Measurements from ENCODE around the gene CNOT2. TPM values are rescaled to one million over a fixed set of nuclear protein-coding genes. Genes with fewer than 3 reads are reported as not detected.

Gene CNOT2
- total RNA-seq, 1 experiment from 2014 or later: 64.7 TPM

DNA sequence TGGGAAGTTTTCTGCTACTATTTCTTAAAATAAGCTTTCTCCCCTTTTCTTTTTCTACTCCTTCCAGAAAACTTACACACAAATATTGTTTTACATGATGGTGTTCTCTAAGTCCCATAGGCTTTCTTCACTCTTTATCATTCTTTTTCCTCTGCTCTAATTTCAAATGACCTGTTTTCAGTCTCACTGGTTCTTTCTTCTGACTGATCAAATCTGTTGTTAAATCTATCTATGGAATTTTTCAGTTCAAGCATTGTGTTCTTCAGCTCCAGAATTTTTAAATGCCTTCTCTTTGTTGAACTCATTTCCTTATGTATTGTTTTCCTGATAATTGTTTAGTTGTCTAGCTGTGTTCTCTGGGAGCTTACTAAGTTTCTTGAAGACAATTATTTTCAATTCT lies 29.5 kb upstream of the CNOT2 start:
- no peak for TF ChIP-seq ZNF138 (CRISPR knock-in tag; conservative IDR thresholded peaks at IDR 0.05)
- TF ChIP-seq TP53 (CRISPR knock-in tag; IDR thresholded peaks at IDR 0.05): no peak
- TF ChIP-seq, protein P1, sequence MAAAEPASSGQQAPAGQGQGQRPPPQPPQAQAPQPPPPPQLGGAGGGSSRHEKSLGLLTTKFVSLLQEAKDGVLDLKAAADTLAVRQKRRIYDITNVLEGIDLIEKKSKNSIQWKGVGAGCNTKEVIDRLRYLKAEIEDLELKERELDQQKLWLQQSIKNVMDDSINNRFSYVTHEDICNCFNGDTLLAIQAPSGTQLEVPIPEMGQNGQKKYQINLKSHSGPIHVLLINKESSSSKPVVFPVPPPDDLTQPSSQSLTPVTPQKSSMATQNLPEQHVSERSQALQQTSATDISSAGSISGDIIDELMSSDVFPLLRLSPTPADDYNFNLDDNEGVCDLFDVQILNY (CRISPR knock-in tag; IDR thresholded peaks at IDR 0.05): no peak
- TF ChIP-seq CREB1 (CRISPR knock-in tag; IDR thresholded peaks at IDR 0.05): no peak
- TF ChIP-seq ZNF263 (CRISPR knock-in tag; IDR thresholded peaks at IDR 0.05; ENCODE audit: low read depth): no peak
- TF ChIP-seq HMGA2 (CRISPR knock-in tag; IDR thresholded peaks at IDR 0.05): no peak
- TF ChIP-seq, protein P2, sequence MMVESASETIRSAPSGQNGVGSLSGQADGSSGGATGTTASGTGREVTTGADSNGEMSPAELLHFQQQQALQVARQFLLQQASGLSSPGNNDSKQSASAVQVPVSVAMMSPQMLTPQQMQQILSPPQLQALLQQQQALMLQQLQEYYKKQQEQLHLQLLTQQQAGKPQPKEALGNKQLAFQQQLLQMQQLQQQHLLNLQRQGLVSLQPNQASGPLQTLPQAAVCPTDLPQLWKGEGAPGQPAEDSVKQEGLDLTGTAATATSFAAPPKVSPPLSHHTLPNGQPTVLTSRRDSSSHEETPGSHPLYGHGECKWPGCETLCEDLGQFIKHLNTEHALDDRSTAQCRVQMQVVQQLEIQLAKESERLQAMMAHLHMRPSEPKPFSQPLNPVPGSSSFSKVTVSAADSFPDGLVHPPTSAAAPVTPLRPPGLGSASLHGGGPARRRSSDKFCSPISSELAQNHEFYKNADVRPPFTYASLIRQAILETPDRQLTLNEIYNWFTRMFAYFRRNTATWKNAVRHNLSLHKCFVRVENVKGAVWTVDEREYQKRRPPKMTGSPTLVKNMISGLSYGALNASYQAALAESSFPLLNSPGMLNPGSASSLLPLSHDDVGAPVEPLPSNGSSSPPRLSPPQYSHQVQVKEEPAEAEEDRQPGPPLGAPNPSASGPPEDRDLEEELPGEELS (CRISPR knock-in tag; IDR thresholded peaks at IDR 0.05): no peak
- TF ChIP-seq, protein P3, sequence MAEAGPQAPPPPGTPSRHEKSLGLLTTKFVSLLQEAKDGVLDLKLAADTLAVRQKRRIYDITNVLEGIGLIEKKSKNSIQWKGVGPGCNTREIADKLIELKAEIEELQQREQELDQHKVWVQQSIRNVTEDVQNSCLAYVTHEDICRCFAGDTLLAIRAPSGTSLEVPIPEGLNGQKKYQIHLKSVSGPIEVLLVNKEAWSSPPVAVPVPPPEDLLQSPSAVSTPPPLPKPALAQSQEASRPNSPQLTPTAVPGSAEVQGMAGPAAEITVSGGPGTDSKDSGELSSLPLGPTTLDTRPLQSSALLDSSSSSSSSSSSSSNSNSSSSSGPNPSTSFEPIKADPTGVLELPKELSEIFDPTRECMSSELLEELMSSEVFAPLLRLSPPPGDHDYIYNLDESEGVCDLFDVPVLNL (CRISPR knock-in tag; IDR thresholded peaks at IDR 0.05; ENCODE audit: borderline replicate concordance, low read depth): no peak
- TF ChIP-seq ZNF396 (CRISPR knock-in tag; IDR thresholded peaks at IDR 0.05; ENCODE audit: borderline replicate concordance): no peak
- no peak for TF ChIP-seq OVOL2 (CRISPR knock-in tag; IDR thresholded peaks at IDR 0.05; ENCODE audit: borderline replicate concordance)
- TF ChIP-seq, protein P4, sequence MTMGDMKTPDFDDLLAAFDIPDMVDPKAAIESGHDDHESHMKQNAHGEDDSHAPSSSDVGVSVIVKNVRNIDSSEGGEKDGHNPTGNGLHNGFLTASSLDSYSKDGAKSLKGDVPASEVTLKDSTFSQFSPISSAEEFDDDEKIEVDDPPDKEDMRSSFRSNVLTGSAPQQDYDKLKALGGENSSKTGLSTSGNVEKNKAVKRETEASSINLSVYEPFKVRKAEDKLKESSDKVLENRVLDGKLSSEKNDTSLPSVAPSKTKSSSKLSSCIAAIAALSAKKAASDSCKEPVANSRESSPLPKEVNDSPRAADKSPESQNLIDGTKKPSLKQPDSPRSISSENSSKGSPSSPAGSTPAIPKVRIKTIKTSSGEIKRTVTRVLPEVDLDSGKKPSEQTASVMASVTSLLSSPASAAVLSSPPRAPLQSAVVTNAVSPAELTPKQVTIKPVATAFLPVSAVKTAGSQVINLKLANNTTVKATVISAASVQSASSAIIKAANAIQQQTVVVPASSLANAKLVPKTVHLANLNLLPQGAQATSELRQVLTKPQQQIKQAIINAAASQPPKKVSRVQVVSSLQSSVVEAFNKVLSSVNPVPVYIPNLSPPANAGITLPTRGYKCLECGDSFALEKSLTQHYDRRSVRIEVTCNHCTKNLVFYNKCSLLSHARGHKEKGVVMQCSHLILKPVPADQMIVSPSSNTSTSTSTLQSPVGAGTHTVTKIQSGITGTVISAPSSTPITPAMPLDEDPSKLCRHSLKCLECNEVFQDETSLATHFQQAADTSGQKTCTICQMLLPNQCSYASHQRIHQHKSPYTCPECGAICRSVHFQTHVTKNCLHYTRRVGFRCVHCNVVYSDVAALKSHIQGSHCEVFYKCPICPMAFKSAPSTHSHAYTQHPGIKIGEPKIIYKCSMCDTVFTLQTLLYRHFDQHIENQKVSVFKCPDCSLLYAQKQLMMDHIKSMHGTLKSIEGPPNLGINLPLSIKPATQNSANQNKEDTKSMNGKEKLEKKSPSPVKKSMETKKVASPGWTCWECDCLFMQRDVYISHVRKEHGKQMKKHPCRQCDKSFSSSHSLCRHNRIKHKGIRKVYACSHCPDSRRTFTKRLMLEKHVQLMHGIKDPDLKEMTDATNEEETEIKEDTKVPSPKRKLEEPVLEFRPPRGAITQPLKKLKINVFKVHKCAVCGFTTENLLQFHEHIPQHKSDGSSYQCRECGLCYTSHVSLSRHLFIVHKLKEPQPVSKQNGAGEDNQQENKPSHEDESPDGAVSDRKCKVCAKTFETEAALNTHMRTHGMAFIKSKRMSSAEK (CRISPR knock-in tag; IDR thresholded peaks at IDR 0.05; ENCODE audit: borderline replicate concordance): no peak
- TF ChIP-seq ZNF121 (CRISPR knock-in tag; IDR thresholded peaks at IDR 0.05): no peak
- H3K36me3 Mint-ChIP-seq: peaks cover 54% of the 10 kb centered on the region
- DNase-seq (ENCODE audit: low spot score) (no peak), ATAC-seq (no peak)
- H3K27me3 Mint-ChIP-seq (ENCODE audit: low read depth): no peaks in the 10 kb centered on the region
- no peaks in the 10 kb centered on the region for H3K4me1 Mint-ChIP-seq
- CTCF ChIA-PET: interaction anchor here (1.2 kb wide), 1 partner anchor 334 kb away, joined by 3 read pairs; no protein-coding TSS in a partner anchor
- H3K4me3 Mint-ChIP-seq: no peak overlapping the region
- POLR2A ChIA-PET: no interaction called here
- peaks cover 59% of the 10 kb centered on the region for H3K9me3 Mint-ChIP-seq
- no peak overlapping the region for H3K27ac Mint-ChIP-seq

DNA sequence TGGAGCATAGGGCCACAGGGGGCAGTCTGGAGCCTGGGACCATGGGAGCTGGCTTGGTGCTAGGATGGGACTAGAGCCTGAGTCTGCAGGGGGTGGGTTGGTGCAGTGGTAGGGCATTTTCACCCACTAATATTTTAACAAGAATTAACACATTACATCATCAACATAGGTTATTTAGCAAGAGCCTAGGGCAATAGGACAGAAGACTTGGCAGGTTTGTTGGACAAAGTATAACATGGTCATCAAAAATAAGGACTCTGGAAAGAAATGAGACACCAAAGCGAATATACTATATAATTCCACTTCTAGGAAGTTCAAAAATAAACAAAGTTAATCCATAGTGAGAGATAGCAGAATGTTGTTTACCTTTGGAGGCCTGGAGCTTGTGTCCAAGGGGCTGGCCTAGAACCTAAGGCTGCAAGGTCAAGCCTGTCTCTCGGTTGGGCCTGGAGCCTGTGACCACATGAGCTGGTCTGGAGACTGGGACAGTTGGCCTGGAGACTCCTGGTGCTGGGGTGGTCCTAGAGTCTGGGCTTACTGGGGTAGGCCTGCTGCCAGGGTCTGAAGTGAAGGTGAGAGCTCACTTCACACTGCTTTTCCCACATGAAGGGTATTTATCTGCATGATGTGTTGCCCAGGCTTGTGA lies 28.1 kb upstream of the CNOT2 start:
- peaks cover 45% of the 10 kb centered on the region for H3K9me3 Mint-ChIP-seq
- CTCF ChIA-PET: interaction anchor here (0.5 to 1.2 kb wide), 2 partner anchors 151 to 335 kb away, joined by 3 to 4 read pairs; partner anchors contain the start of gene KCNMB4
- H3K36me3 Mint-ChIP-seq: peaks cover 40% of the 10 kb centered on the region
- no peaks in the 10 kb centered on the region for H3K4me1 Mint-ChIP-seq
- POLR2A ChIA-PET: no interaction called here
- ATAC-seq (peak; percentile 34; the same call in 1 of the 2 replicates), DNase-seq (ENCODE audit: low spot score) (no peak)
- no peak overlapping the region for H3K4me3 Mint-ChIP-seq
- H3K27ac Mint-ChIP-seq: no peak overlapping the region
- no peaks in the 10 kb centered on the region for H3K27me3 Mint-ChIP-seq (ENCODE audit: low read depth)
- TF ChIP-seq, protein P5, sequence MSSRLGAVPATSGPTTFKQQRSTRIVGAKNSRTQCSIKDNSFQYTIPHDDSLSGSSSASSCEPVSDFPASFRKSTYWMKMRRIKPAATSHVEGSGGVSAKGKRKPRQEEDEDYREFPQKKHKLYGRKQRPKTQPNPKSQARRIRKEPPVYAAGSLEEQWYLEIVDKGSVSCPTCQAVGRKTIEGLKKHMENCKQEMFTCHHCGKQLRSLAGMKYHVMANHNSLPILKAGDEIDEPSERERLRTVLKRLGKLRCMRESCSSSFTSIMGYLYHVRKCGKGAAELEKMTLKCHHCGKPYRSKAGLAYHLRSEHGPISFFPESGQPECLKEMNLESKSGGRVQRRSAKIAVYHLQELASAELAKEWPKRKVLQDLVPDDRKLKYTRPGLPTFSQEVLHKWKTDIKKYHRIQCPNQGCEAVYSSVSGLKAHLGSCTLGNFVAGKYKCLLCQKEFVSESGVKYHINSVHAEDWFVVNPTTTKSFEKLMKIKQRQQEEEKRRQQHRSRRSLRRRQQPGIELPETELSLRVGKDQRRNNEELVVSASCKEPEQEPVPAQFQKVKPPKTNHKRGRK (CRISPR knock-in tag; IDR thresholded peaks at IDR 0.05; ENCODE audit: borderline replicate concordance): no peak
- TF ChIP-seq, protein P6, sequence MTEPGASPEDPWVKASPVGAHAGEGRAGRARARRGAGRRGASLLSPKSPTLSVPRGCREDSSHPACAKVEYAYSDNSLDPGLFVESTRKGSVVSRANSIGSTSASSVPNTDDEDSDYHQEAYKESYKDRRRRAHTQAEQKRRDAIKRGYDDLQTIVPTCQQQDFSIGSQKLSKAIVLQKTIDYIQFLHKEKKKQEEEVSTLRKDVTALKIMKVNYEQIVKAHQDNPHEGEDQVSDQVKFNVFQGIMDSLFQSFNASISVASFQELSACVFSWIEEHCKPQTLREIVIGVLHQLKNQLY (CRISPR knock-in tag; IDR thresholded peaks at IDR 0.05): no peak
- TF ChIP-seq KAT7 (CRISPR knock-in tag; IDR thresholded peaks at IDR 0.05; ENCODE audit: borderline replicate concordance) (no peak), SP1 (CRISPR knock-in tag; conservative IDR thresholded peaks at IDR 0.05) (no peak), NR3C1 (CRISPR knock-in tag; conservative IDR thresholded peaks at IDR 0.05; ENCODE audit: low read depth) (no peak), RELA (CRISPR knock-in tag; IDR thresholded peaks at IDR 0.05; ENCODE audit: borderline replicate concordance) (no peak)
- TF ChIP-seq, protein P7, sequence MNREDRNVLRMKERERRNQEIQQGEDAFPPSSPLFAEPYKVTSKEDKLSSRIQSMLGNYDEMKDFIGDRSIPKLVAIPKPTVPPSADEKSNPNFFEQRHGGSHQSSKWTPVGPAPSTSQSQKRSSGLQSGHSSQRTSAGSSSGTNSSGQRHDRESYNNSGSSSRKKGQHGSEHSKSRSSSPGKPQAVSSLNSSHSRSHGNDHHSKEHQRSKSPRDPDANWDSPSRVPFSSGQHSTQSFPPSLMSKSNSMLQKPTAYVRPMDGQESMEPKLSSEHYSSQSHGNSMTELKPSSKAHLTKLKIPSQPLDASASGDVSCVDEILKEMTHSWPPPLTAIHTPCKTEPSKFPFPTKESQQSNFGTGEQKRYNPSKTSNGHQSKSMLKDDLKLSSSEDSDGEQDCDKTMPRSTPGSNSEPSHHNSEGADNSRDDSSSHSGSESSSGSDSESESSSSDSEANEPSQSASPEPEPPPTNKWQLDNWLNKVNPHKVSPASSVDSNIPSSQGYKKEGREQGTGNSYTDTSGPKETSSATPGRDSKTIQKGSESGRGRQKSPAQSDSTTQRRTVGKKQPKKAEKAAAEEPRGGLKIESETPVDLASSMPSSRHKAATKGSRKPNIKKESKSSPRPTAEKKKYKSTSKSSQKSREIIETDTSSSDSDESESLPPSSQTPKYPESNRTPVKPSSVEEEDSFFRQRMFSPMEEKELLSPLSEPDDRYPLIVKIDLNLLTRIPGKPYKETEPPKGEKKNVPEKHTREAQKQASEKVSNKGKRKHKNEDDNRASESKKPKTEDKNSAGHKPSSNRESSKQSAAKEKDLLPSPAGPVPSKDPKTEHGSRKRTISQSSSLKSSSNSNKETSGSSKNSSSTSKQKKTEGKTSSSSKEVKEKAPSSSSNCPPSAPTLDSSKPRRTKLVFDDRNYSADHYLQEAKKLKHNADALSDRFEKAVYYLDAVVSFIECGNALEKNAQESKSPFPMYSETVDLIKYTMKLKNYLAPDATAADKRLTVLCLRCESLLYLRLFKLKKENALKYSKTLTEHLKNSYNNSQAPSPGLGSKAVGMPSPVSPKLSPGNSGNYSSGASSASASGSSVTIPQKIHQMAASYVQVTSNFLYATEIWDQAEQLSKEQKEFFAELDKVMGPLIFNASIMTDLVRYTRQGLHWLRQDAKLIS (CRISPR knock-in tag; IDR thresholded peaks at IDR 0.05; ENCODE audit: borderline replicate concordance): no peak
